HepG2 (cell line): ENCODE results near the gene BICRA. TPM values are rescaled to one million over a fixed set of nuclear protein-coding genes. Genes with fewer than 3 reads are reported as not detected.

Experiments
- DMAP1 ChIP-seq: IDR thresholded peaks from 2 replicates; pipeline ENCODE4 v1.6.1; 2016
- GABPB1 ChIP-seq: IDR thresholded peaks from 2 replicates; pipeline ENCODE4 v1.6.1; 2016; ENCODE audit warnings: mild to moderate bottlenecking, missing genetic modification reagents, moderate library complexity, missing compliant biosample characterization
- GPN1 ChIP-seq: sonication (generic); formaldehyde crosslinking; IDR thresholded peaks from 2 replicates; pipeline ENCODE4 v1.5.1; 2020; ENCODE audit warnings: missing genetic modification reagents, borderline replicate concordance
- KDM5B ChIP-seq: sonication (generic); formaldehyde crosslinking; IDR thresholded peaks from 2 replicates; pipeline ENCODE4 v1.4.0; 2020; ENCODE audit warnings: missing genetic modification reagents, mild to moderate bottlenecking, borderline replicate concordance
- NFRKB ChIP-seq: fragments of 450-650 bp; IDR thresholded peaks from 2 replicates; pipeline ENCODE4 v1.6.1; 2017
- NR2F6 ChIP-seq, 2 experiments: IDR thresholded peaks; 2 replicates each; pipeline ENCODE4 v1.6.1; 2016; ENCODE audit warnings: antibody characterized with exemption in 1 of 2, mild to moderate bottlenecking in 1 of 2
- RAD51 ChIP-seq: fragments of 450-650 bp; IDR thresholded peaks from 2 replicates; pipeline ENCODE4 v1.6.1; 2016; ENCODE audit warnings: borderline replicate concordance
- ZEB1 ChIP-seq: IDR thresholded peaks from 2 replicates; pipeline ENCODE4 v1.6.1; 2012; ENCODE audit warnings: mild to moderate bottlenecking, low read depth, inconsistent platforms; ENCODE audit not compliant: insufficient replicate concordance
- ZNF451 ChIP-seq: sonication (generic); formaldehyde crosslinking; IDR thresholded peaks from 2 replicates; pipeline ENCODE4 v1.5.0; 2020; ENCODE audit warnings: mild to moderate bottlenecking, missing genetic modification reagents
- ZNF530 ChIP-seq: sonication (generic); formaldehyde crosslinking; IDR thresholded peaks from 2 replicates; pipeline ENCODE4 v1.5.0; 2020; ENCODE audit warnings: low read depth, mild to moderate bottlenecking, missing genetic modification reagents
- polyA plus RNA-seq, 8 experiments: library from polyadenylated mRNA; depleted of rRNA in 3 of 8; stranded (reverse) in 7 of 8; unstranded in 1 of 8; fragments of >200 nt; fragmentation: Illumina TruSeq in 4 of 8; extraction: Trizol in 4 of 8; gene quantifications; 2 replicates each; pipeline versions ENCODE4 v1.2.1 to v1.2.3, GENCODE V29; 2011 to 2016; ENCODE audit warnings: low read depth in 4 of 8, missing spikeins in 1 of 8, mixed read lengths in 1 of 8; ENCODE audit not compliant: insufficient read depth in 1 of 8
- total RNA-seq, 5 experiments: library from RNA; depleted of rRNA; stranded (reverse); fragments of >200 nt; fragmentation: Illumina TruSeq; extraction: Trizol; gene quantifications; 2 replicates each; pipeline ENCODE4 v1.2.3, GENCODE V29; 2016; ENCODE audit warnings: low read depth in 1 of 5
- TF ChIP-seq, protein P1 (sequence below): sonication (generic); formaldehyde crosslinking; IDR thresholded peaks from 2 replicates; pipeline ENCODE4; 2020; ENCODE audit warnings: missing genetic modification reagents, mild to moderate bottlenecking, borderline replicate concordance
- TF ChIP-seq, protein P2 (sequence below): sonication (generic); formaldehyde crosslinking; IDR thresholded peaks from 2 replicates; pipeline ENCODE4 v1.4.0; 2020; ENCODE audit warnings: mild to moderate bottlenecking, missing genetic modification reagents
- TF ChIP-seq, protein P3 (sequence below): sonication (generic); formaldehyde crosslinking; IDR thresholded peaks from 2 replicates; pipeline ENCODE4 v1.4.0; 2020; ENCODE audit warnings: missing genetic modification reagents, borderline replicate concordance

Gene BICRA
- total and polyA plus RNA-seq, 2 of the 13 experiments (the other 11 are each of a cell fraction or from before 2014, with no cell fraction given), result 0.55 to 0.71 TPM

DNA sequence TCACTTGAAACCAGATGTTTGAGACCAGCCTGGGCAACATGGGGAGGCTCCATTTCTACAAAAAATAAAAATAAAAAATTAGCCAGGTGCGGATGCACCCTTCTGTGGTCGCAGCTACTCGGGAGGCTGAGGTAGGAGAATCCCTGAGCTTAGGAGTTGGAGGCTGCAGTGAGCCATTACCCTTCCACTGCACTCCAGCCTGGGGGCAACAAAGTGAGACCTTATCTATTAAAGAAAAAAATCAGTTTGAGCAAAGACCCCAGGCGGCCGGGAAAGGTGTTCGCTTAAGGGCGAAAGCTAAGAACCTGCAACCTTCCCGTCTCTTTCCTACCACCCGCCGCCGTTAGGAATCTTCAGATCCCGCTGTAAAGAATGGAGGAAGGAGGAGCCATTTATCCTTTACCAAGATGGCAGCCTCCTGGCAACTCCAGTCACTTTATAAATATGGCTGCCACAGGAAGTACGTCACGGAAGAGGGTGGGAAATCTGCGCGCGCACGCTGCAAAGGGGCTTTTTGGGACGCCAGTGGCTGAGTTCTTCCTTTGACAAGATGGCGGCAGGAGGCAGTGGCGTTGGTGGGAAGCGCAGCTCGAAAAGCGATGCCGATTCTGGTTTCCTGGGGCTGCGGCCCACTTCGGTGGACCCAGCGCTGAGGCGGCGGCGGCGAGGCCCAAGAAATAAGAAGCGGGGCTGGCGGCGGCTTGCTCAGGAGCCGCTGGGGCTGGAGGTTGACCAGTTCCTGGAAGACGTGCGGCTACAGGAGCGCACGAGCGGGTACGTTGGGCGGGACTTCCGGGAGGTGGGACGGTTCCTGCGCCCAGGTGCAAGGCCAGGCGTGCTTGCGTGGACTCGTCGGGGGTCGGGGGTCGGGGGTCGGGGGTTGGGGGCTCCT lies 136.3 kb downstream of the BICRA start, which contains the start of gene NOP53 (continued):
- TF ChIP-seq, protein P1, sequence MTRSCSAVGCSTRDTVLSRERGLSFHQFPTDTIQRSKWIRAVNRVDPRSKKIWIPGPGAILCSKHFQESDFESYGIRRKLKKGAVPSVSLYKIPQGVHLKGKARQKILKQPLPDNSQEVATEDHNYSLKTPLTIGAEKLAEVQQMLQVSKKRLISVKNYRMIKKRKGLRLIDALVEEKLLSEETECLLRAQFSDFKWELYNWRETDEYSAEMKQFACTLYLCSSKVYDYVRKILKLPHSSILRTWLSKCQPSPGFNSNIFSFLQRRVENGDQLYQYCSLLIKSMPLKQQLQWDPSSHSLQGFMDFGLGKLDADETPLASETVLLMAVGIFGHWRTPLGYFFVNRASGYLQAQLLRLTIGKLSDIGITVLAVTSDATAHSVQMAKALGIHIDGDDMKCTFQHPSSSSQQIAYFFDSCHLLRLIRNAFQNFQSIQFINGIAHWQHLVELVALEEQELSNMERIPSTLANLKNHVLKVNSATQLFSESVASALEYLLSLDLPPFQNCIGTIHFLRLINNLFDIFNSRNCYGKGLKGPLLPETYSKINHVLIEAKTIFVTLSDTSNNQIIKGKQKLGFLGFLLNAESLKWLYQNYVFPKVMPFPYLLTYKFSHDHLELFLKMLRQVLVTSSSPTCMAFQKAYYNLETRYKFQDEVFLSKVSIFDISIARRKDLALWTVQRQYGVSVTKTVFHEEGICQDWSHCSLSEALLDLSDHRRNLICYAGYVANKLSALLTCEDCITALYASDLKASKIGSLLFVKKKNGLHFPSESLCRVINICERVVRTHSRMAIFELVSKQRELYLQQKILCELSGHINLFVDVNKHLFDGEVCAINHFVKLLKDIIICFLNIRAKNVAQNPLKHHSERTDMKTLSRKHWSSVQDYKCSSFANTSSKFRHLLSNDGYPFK (CRISPR knock-in tag), result peak; percentile 99
- TF ChIP-seq NR2F6 (IDR thresholded peaks at IDR 0.05), result no peak
- TF ChIP-seq NR2F6 (CRISPR knock-in tag; IDR thresholded peaks at IDR 0.05), result peak; percentile 24; the same call in 1 of the 2 replicates
- TF ChIP-seq, protein P2, sequence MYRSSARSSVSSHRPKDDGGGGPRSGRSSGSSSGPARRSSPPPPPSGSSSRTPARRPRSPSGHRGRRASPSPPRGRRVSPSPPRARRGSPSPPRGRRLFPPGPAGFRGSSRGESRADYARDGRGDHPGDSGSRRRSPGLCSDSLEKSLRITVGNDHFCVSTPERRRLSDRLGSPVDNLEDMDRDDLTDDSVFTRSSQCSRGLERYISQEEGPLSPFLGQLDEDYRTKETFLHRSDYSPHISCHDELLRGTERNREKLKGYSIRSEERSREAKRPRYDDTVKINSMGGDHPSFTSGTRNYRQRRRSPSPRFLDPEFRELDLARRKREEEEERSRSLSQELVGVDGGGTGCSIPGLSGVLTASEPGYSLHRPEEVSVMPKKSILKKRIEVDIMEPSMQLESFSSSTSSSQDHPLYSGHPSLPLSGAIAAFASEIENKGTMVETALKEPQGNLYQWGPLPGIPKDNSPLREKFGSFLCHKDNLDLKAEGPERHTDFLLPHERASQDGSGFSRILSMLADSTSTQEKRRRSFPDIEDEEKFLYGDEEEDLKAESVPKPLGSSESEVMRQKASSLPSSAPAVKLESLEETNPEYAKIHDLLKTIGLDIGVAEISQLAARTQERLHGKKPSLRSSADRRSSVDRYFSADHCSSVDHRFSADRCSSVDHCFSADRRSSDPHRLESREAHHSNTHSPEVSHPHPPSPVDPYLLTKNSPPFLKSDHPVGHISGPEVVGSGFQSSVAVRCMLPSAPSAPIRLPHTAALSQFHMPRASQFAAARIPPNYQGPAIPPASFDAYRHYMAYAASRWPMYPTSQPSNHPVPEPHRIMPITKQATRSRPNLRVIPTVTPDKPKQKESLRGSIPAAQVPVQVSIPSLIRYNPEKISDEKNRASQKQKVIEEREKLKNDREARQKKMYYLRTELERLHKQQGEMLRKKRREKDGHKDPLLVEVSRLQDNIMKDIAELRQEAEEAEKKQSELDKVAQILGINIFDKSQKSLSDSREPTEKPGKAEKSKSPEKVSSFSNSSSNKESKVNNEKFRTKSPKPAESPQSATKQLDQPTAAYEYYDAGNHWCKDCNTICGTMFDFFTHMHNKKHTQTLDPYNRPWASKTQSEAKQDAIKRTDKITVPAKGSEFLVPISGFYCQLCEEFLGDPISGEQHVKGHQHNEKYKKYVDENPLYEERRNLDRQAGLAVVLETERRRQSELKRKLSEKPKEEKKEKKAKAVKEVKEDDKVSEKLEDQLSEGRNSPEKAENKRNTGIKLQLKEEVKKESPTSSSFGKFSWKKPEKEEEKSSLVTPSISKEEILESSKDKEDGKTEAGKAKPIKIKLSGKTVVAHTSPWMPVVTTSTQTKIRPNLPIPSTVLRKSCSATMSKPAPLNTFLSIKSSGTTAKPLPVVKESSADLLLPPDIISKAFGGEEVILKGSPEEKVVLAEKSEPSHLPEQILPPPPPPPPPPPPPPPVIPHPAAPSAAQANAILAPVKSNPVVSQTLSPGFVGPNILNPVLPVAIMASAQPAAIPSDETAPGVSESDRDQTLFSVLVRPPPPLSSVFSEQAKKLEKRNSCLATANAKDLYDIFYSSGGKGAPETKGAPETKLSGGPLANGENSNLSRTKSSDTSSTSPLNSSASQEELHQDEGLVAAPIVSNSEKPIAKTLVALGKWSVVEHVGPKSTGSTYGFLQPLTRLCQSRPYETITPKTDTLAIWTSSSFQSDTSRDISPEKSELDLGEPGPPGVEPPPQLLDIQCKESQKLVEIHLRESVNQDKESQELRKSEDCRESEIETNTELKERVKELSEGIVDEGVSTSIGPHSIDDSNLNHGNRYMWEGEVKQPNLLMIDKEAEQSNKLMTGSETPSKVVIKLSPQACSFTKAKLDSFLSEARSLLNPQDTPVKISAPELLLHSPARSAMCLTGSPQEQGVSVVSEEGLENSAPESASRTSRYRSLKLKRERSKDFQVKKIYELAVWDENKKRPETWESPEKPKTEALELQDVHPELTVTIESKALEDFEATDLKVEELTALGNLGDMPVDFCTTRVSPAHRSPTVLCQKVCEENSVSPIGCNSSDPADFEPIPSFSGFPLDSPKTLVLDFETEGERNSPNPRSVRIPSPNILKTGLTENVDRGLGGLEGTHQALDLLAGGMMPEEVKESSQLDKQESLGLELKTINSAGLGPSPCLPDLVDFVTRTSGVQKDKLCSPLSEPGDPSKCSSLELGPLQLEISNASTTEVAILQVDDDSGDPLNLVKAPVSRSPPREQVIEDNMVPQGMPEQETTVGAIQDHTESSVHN (CRISPR knock-in tag), result no peak
- peak; percentile 91 for TF ChIP-seq DMAP1 (CRISPR knock-in tag)
- TF ChIP-seq NFRKB, result peak; percentile 80
- 0 out of 2 replicates have a peak, but pooled peaks have one; percentile 57 for TF ChIP-seq KDM5B (CRISPR knock-in tag)
- TF ChIP-seq GABPB1, result peak; percentile 96
- no peak for TF ChIP-seq GPN1 (CRISPR knock-in tag)
- TF ChIP-seq RAD51, result no peak
- no peak for TF ChIP-seq ZNF530 (CRISPR knock-in tag)
- TF ChIP-seq ZNF451 (CRISPR knock-in tag), result no peak
- TF ChIP-seq ZEB1, result no peak
- TF ChIP-seq, protein P3, sequence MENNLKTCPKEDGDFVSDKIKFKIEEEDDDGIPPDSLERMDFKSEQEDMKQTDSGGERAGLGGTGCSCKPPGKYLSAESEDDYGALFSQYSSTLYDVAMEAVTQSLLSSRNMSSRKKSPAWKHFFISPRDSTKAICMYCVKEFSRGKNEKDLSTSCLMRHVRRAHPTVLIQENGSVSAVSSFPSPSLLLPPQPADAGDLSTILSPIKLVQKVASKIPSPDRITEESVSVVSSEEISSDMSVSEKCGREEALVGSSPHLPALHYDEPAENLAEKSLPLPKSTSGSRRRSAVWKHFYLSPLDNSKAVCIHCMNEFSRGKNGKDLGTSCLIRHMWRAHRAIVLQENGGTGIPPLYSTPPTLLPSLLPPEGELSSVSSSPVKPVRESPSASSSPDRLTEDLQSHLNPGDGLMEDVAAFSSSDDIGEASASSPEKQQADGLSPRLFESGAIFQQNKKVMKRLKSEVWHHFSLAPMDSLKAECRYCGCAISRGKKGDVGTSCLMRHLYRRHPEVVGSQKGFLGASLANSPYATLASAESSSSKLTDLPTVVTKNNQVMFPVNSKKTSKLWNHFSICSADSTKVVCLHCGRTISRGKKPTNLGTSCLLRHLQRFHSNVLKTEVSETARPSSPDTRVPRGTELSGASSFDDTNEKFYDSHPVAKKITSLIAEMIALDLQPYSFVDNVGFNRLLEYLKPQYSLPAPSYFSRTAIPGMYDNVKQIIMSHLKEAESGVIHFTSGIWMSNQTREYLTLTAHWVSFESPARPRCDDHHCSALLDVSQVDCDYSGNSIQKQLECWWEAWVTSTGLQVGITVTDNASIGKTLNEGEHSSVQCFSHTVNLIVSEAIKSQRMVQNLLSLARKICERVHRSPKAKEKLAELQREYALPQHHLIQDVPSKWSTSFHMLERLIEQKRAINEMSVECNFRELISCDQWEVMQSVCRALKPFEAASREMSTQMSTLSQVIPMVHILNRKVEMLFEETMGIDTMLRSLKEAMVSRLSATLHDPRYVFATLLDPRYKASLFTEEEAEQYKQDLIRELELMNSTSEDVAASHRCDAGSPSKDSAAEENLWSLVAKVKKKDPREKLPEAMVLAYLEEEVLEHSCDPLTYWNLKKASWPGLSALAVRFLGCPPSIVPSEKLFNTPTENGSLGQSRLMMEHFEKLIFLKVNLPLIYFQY, result no peak
